GM19468 (cell line): ENCODE results near the gene LDAF1.

Source experiments
- ATAC-seq: cut with Tn5 transposase; IDR thresholded peaks from one replicate; pipeline ENCODE4 v1.9.1; 2021; ENCODE audit warnings: mild to moderate bottlenecking, moderate library complexity, moderate number of reproducible peaks; ENCODE audit not compliant: unreplicated experiment; ENCODE audit errors: extremely low read depth

Gene LDAF1

GRCh38 chr16:21227866-21228265 lies 69.4 kb downstream of the LDAF1 start:
- no peak for ATAC-seq

GRCh38 chr16:21228361-21228872 lies 69.9 kb downstream of the LDAF1 start:
- ATAC-seq: no peak
